ENCODE data around the gene CXCL12. TPM values are rescaled to one million over a fixed set of nuclear protein-coding genes. Genes with fewer than 3 reads are reported as not detected.

The CXCL12 gene
- total RNA-seq, 1 experiment from 2014 or later, result 0.82 TPM

- in situ Hi-C loops (cut with HindIII; ENCODE audit: low pct_unique_long_range_greater_than_20kb, low sequenced_read_pairs), result no loop called here
- TF ChIP-seq SIN3A (IDR thresholded peaks at IDR 0.05; ENCODE audit: borderline replicate concordance, insufficient read depth, low read depth, low read length), result no peak
- no peak for TF ChIP-seq REST (IDR thresholded peaks at IDR 0.05; ENCODE audit: insufficient read depth in 1 of 2, low read depth in 2 of 2, low read length in 1 of 2)
- no peak for TF ChIP-seq TCF7L2 (IDR thresholded peaks at IDR 0.05; ENCODE audit: low read depth, low read length)
- TF ChIP-seq CTCF (IDR thresholded peaks at IDR 0.05), result no peak
- no peak for TF ChIP-seq POLR2AphosphoS5 (IDR thresholded peaks at IDR 0.05; ENCODE audit: low read depth, low read length)
- ChIA-PET POLR2A (no interaction called here), CTCF (no interaction called here)
- Histone ChIP-seq H3K27me3 (ENCODE audit: control insufficient read depth, insufficient read depth, low read length) (peaks cover 7% of the 10 kb centered on the region), H3K27ac (ENCODE audit: low read length) (no peak overlapping the region), H3K9me3 (ENCODE audit: control insufficient read depth, insufficient read depth, low read depth, low read length) (no peaks in the 10 kb centered on the region), H3K4me3 (ENCODE audit: low read depth in 2 of 2, low read length in 2 of 2) (no peak overlapping the region), H3K36me3 (ENCODE audit: control insufficient read depth, insufficient read depth, low read length) (no peaks in the 10 kb centered on the region), H3K4me1 (ENCODE audit: control insufficient read depth, insufficient read depth, low read length) (no peaks in the 10 kb centered on the region)
- no peak for ATAC-seq
- intact Hi-C loops (cut with micrococcal nuclease; ENCODE audit: unreplicated experiment), result no loop called here
- BruUV-seq (replicated peaks), result no TSS peak
- no peak for DNase-seq (ENCODE audit: low read depth, low spot score)
Measured at GRCh38 chr10:44364566-44364965, 20.3 kb downstream of the CXCL12 start.

- intact Hi-C loops (cut with micrococcal nuclease; ENCODE audit: unreplicated experiment), result no loop called here
- ChIA-PET POLR2A (no interaction called here), CTCF (no interaction called here)
- H3K4me3 ChIP-seq (ENCODE audit: low read depth in 2 of 2, low read length in 2 of 2), result no peak overlapping the region
- in situ Hi-C loops (cut with HindIII; ENCODE audit: low pct_unique_long_range_greater_than_20kb, low sequenced_read_pairs), result no loop called here
- H3K36me3 ChIP-seq (ENCODE audit: control insufficient read depth, insufficient read depth, low read length), result no peaks in the 10 kb centered on the region
- no peak overlapping the region for H3K27ac ChIP-seq (ENCODE audit: low read length)
- TF ChIP-seq CTCF (IDR thresholded peaks at IDR 0.05) (no peak), SIN3A (IDR thresholded peaks at IDR 0.05; ENCODE audit: borderline replicate concordance, insufficient read depth, low read depth, low read length) (no peak), TCF7L2 (IDR thresholded peaks at IDR 0.05; ENCODE audit: low read depth, low read length) (no peak), POLR2AphosphoS5 (IDR thresholded peaks at IDR 0.05; ENCODE audit: low read depth, low read length) (no peak), REST (IDR thresholded peaks at IDR 0.05; ENCODE audit: insufficient read depth in 1 of 2, low read depth in 2 of 2, low read length in 1 of 2) (no peak)
- no peak for ATAC-seq
- peaks cover 10% of the 10 kb centered on the region for H3K27me3 ChIP-seq (ENCODE audit: control insufficient read depth, insufficient read depth, low read length)
- H3K9me3 ChIP-seq (ENCODE audit: control insufficient read depth, insufficient read depth, low read depth, low read length), result no peaks in the 10 kb centered on the region
- H3K4me1 ChIP-seq (ENCODE audit: control insufficient read depth, insufficient read depth, low read length), result no peaks in the 10 kb centered on the region
- BruUV-seq (replicated peaks), result no TSS peak
- no peak for DNase-seq (ENCODE audit: low read depth, low spot score)
Measured at GRCh38 chr10:44363716-44364115, 21.2 kb downstream of the CXCL12 start.
